HepG2 (cell line): ENCODE results near the gene CCDC3.

Source experiments
- FOXP4 ChIP-seq: sonication (generic); formaldehyde crosslinking; IDR thresholded peaks from 2 replicates; pipeline ENCODE4 v1.4.0; 2020; ENCODE audit warnings: missing genetic modification reagents
- GFI1 ChIP-seq: sonication (generic); formaldehyde crosslinking; IDR thresholded peaks from 2 replicates; pipeline ENCODE4 v1.5.0; 2020; ENCODE audit warnings: missing genetic modification reagents, mild to moderate bottlenecking, borderline replicate concordance
- POLR2A ChIP-seq, 2 experiments: IDR thresholded peaks; 2 replicates each; pipeline ENCODE4 v1.6.1; 2011; ENCODE audit warnings: low read depth in 2 of 2, low read length in 2 of 2, mild to moderate bottlenecking in 1 of 2, moderate library complexity in 1 of 2; ENCODE audit not compliant: insufficient read depth in 1 of 2
- POLR2AphosphoS5 ChIP-seq: IDR thresholded peaks from 2 replicates; pipeline ENCODE4 v1.6.1; 2012; ENCODE audit warnings: low read depth, low read length
- TCF7L2 ChIP-seq: IDR thresholded peaks from 2 replicates; pipeline ENCODE4 v1.6.1; 2011; ENCODE audit warnings: mild to moderate bottlenecking, low read depth, low read length, moderate library complexity
- ZSCAN30 ChIP-seq: sonication (generic); formaldehyde crosslinking; IDR thresholded peaks from 2 replicates; pipeline ENCODE4 v1.5.0; 2020; ENCODE audit warnings: mild to moderate bottlenecking, missing genetic modification reagents

GRCh38 chr10:12906051-12906541, 95.4 kb downstream of the CCDC3 start:
- TF ChIP-seq POLR2A (IDR thresholded peaks at IDR 0.05; ENCODE audit: insufficient read depth in 1 of 2, low read depth in 2 of 2, low read length in 2 of 2) (no peak), POLR2AphosphoS5 (no peak), TCF7L2 (no peak), FOXP4 (CRISPR knock-in tag) (no peak), GFI1 (CRISPR knock-in tag) (no peak), ZSCAN30 (CRISPR knock-in tag) (no peak)
